Neural cell (in vitro differentiated cells): ENCODE data around the gene ZNF467.

Experiments
- CTCF ChIP-seq: fragments of 450-650 bp; IDR thresholded peaks from 2 replicates; pipeline ENCODE4 v1.5.1; 2014; ENCODE audit warnings: antibody characterized with exemption, mild to moderate bottlenecking, moderate library complexity; ENCODE audit not compliant: poor library complexity, severe bottlenecking
- EZH2 ChIP-seq: fragments of 200-600, 300-800 bp; shearing (Covaris generic), sonication (generic); IDR thresholded peaks from 2 replicates; pipeline ENCODE4 v1.6.1; 2014; ENCODE audit warnings: antibody characterized with exemption, low read length, borderline replicate concordance, mild to moderate bottlenecking; ENCODE audit not compliant: insufficient read depth, poor library complexity, severe bottlenecking
- POLR2AphosphoS5 ChIP-seq: IDR thresholded peaks from 2 replicates; pipeline ENCODE4 v1.6.1; 2012
- REST ChIP-seq: IDR thresholded peaks from 2 replicates; pipeline ENCODE4 v1.6.1; 2012; ENCODE audit warnings: borderline replicate concordance
- TAF1 ChIP-seq: IDR thresholded peaks from 2 replicates; pipeline ENCODE4 v1.6.1; 2012; ENCODE audit warnings: low read depth

GRCh38 chr7:149803551-149804074 is 30.2 kb upstream of the ZNF467 start:
- no peak for TF ChIP-seq CTCF
- TF ChIP-seq TAF1, result no peak
- TF ChIP-seq POLR2AphosphoS5, result no peak
- TF ChIP-seq REST, result no peak
- TF ChIP-seq EZH2, result no peak
